Osteoblast (primary cell): Measurements from ENCODE around the gene RGS10. TPM values are rescaled to one million over a fixed set of nuclear protein-coding genes. Genes with fewer than 3 reads are reported as not detected.

Experiments
- DNase-seq: peaks from one replicate; pipeline ENCODE4 v3.0.0; 2011; ENCODE audit warnings: low spot score, mixed read lengths; ENCODE audit not compliant: insufficient read length; ENCODE audit errors: missing footprints
- H2AFZ ChIP-seq: 2 replicates; pipeline ENCODE4 v1.6.0; 2011; ENCODE audit warnings: mild to moderate bottlenecking, low read length
- H3K27ac ChIP-seq: 2 replicates; pipeline ENCODE4 v1.5.1; 2011; ENCODE audit warnings: mild to moderate bottlenecking, low read depth, low read length, moderate library complexity
- H3K27me3 ChIP-seq: 2 replicates; pipeline ENCODE4 v1.6.0; 2012; ENCODE audit warnings: mild to moderate bottlenecking, control low read depth, inconsistent platforms, low read length, moderate library complexity; ENCODE audit not compliant: insufficient read depth
- H3K36me3 ChIP-seq: 2 replicates; pipeline ENCODE4 v1.5.1; 2011; ENCODE audit warnings: mild to moderate bottlenecking, low read length, control low read depth, moderate library complexity; ENCODE audit not compliant: insufficient read depth
- H3K4me1 ChIP-seq: 2 replicates; pipeline ENCODE4 v1.5.1; 2011; ENCODE audit warnings: mild to moderate bottlenecking, low read length, control low read depth, moderate library complexity; ENCODE audit not compliant: insufficient read depth
- H3K4me2 ChIP-seq: 2 replicates; pipeline ENCODE4 v1.6.0; 2011; ENCODE audit warnings: mild to moderate bottlenecking, low read length; ENCODE audit not compliant: insufficient read depth
- H3K4me3 ChIP-seq: fragments of 200-600 bp; sonication (generic); 3 replicates; pipeline ENCODE4 v1.5.1; 2012; ENCODE audit warnings: mild to moderate bottlenecking, low read length, inconsistent platforms; ENCODE audit not compliant: insufficient read depth
- H3K79me2 ChIP-seq: 2 replicates; pipeline ENCODE4 v1.6.0; 2012; ENCODE audit warnings: mild to moderate bottlenecking, low read length, control low read depth, inconsistent platforms; ENCODE audit not compliant: insufficient read depth
- H3K9me3 ChIP-seq: 2 replicates; pipeline ENCODE4 v1.5.1; 2011; ENCODE audit warnings: low read depth, low read length, control low read depth
- H4K20me1 ChIP-seq: 2 replicates; pipeline ENCODE4 v1.6.0; 2012; ENCODE audit warnings: mild to moderate bottlenecking, low read length, control low read depth; ENCODE audit not compliant: insufficient read depth
- CTCF ChIP-seq: IDR thresholded peaks from 2 replicates; pipeline ENCODE4 v1.5.1; 2011; ENCODE audit warnings: mild to moderate bottlenecking, low read depth, low read length, moderate library complexity; ENCODE audit errors: extremely low read depth
- total RNA-seq: library from RNA; depleted of rRNA; stranded (reverse); fragments of >200 nt; gene quantifications from 2 replicates; pipeline ENCODE4 v1.2.3, GENCODE V29; 2012

The RGS10 gene
- total RNA-seq, 1 donor, result 29.3 TPM

DNA sequence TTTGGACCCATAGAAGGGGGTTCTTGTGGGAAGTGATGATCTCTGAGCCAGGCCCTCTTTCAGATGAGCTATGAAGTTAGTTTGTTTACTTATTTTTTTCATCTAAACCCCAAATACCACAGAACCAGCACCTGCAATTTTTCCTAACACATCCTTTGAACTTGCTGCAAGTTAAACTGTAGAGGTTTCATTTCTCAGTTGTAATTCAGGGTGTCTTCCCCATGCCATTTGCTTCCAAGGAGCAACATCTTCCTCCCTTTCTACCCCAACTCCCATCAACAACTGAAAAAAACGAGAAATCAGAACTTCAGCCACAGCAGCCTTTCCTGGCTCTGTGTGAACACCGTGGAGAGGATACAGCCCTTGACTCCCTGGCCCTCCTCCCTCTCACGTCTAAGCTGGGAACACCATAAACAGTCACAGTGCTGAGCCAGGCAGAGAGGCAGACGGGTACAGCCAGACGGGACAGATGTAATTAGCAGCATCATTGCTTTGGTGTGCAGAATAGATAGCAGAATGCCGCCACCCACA is 63.6 kb downstream of the RGS10 start:
- no peak overlapping the region for H3K27ac ChIP-seq
- peaks cover 57% of the 10 kb centered on the region for H3K27me3 ChIP-seq
- no peaks in the 10 kb centered on the region for H3K9me3 ChIP-seq
- no peaks in the 10 kb centered on the region for H4K20me1 ChIP-seq
- H2AFZ ChIP-seq, result no peak overlapping the region
- TF ChIP-seq CTCF, result no peak
- no peaks in the 10 kb centered on the region for H3K4me1 ChIP-seq
- H3K4me3 ChIP-seq, result no peak overlapping the region
- no peak for DNase-seq
- no peaks in the 10 kb centered on the region for H3K79me2 ChIP-seq
- peak overlapping the region; percentile 17 for H3K4me2 ChIP-seq
- no peaks in the 10 kb centered on the region for H3K36me3 ChIP-seq

- no peak for TF ChIP-seq CTCF
- no peaks in the 10 kb centered on the region for H3K4me1 ChIP-seq
- no peak overlapping the region for H3K4me3 ChIP-seq
These were observed 64.3 kb downstream of the RGS10 start for GRCh38 chr10:119478111-119478802.

DNA sequence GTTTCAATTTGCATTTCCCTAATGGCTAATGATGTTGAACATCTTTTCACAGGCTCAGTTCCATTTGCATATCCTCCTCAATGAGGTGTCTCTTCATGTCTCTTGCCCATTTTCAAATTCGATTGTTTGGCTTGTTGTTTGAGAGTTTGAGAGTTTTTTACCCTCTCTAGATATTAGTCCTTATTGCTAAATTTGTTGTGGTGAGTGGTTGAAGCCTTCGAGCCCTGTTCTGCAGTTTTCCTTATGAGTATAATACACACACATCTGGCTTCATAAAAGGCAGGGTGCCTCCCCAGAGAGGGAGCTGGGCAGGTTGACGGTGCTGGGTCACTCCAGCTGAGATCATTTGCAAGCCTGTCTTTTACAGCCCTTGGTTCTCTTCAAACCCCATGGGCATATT is 65.1 kb downstream of the RGS10 start:
- no peak overlapping the region for H3K4me2 ChIP-seq
- peak; percentile 3 for DNase-seq
- H3K9me3 ChIP-seq, result no peaks in the 10 kb centered on the region
- no peaks in the 10 kb centered on the region for H4K20me1 ChIP-seq
- no peaks in the 10 kb centered on the region for H3K79me2 ChIP-seq
- H3K36me3 ChIP-seq, result no peaks in the 10 kb centered on the region
- no peaks in the 10 kb centered on the region for H3K4me1 ChIP-seq
- H3K27me3 ChIP-seq, result peaks cover 68% of the 10 kb centered on the region
- H3K4me3 ChIP-seq, result no peak overlapping the region
- no peak for TF ChIP-seq CTCF
- no peak overlapping the region for H2AFZ ChIP-seq
- no peak overlapping the region for H3K27ac ChIP-seq

More at GRCh38 chr10:119478111-119478802, 64.3 kb downstream of the RGS10 start:
- Histone ChIP-seq H3K9me3 (no peaks in the 10 kb centered on the region), H3K27me3 (peaks cover 60% of the 10 kb centered on the region), H2AFZ (no peak overlapping the region), H4K20me1 (no peaks in the 10 kb centered on the region), H3K4me2 (no peak overlapping the region), H3K27ac (no peak overlapping the region), H3K79me2 (no peaks in the 10 kb centered on the region), H3K36me3 (no peaks in the 10 kb centered on the region)
- DNase-seq, result peak; percentile 17

DNA sequence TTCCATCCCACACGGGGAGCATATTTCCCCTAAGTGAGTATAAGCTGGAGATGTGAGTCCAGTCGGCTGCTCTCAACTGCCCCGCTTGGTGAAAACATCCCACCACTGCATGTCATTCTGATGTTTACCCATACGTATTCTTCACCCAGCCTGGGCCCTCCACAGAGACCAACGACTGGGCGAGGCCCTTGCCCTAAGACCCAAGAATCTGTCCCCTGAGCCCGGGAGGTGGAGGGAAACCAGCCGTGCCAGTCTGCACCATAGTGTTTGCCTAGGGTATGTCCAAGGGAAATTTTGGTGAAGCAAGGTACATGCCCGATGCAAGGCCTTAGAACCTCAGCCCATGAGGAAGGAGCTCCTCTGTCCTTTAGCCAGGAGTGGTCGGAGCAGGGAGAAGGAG is 67.9 kb downstream of the RGS10 start:
- Histone ChIP-seq H3K4me2 (no peak overlapping the region), H3K27me3 (peaks cover 80% of the 10 kb centered on the region), H3K4me3 (no peak overlapping the region), H3K9me3 (no peaks in the 10 kb centered on the region), H4K20me1 (no peaks in the 10 kb centered on the region), H3K79me2 (no peaks in the 10 kb centered on the region), H3K36me3 (no peaks in the 10 kb centered on the region), H3K4me1 (no peaks in the 10 kb centered on the region), H2AFZ (no peak overlapping the region), H3K27ac (no peak overlapping the region)
- no peak for TF ChIP-seq CTCF
- no peak for DNase-seq
